ENCODE results near the gene STXBP6. TPM values are rescaled to one million over a fixed set of nuclear protein-coding genes. Genes with fewer than 3 reads are reported as not detected.

Gene STXBP6
- total and polyA plus RNA-seq, 2 of the 13 experiments (the other 11 are each of a cell fraction or from before 2014, with no cell fraction given) = 35.3 to 42.8 TPM

DNA sequence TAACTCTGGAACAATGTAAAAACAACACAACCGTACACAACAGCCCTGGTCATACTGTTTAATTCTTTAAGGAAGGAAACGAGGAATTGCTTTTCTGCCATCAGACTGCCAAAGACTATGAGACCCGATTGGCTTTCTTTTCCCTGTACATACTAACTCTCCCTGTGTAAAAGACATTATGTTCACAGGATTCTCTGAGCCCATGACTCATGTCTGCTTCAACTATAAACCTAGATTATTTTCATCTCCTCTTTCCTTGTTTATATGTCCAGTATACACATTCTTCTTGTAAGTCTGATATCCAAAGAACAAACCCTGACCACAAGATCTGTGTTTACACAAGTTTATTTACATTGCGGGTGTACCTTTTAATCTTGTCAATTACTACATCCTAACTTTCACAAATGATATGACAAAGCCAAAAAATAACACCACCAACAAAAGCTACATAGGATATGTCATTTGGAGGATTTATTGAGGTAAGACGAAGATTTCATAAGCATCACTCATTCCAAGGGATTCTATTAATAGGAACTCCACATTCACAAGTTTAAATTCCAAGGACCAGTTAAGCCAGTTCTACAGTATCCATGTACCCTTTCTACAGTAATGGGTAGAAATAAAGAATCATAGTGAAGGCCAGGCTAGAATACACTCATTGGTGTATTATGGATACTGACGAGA, 67.3 kb downstream of the STXBP6 start (continued):
- no peak for TF ChIP-seq ZNF569 (CRISPR knock-in tag; IDR thresholded peaks at IDR 0.05; ENCODE audit: borderline replicate concordance)
- TF ChIP-seq ZNF234 (CRISPR knock-in tag; conservative IDR thresholded peaks at IDR 0.05) = no peak
- TF ChIP-seq ZNF775 (CRISPR knock-in tag; IDR thresholded peaks at IDR 0.05; ENCODE audit: borderline replicate concordance) = no peak
- no peak for TF ChIP-seq ZNF224 (CRISPR knock-in tag; IDR thresholded peaks at IDR 0.05)
- TF ChIP-seq GTF3A (CRISPR knock-in tag; conservative IDR thresholded peaks at IDR 0.05) = no peak
- no peak for TF ChIP-seq ERF (CRISPR knock-in tag; IDR thresholded peaks at IDR 0.05)
- TF ChIP-seq ZSCAN20 (CRISPR knock-in tag; IDR thresholded peaks at IDR 0.05; ENCODE audit: borderline replicate concordance) = no peak
- no peak for TF ChIP-seq PHF21A (CRISPR knock-in tag; IDR thresholded peaks at IDR 0.05)
- no peak for TF ChIP-seq NFE2L2 (IDR thresholded peaks at IDR 0.05; ENCODE audit: low read length)
- TF ChIP-seq, protein P1, sequence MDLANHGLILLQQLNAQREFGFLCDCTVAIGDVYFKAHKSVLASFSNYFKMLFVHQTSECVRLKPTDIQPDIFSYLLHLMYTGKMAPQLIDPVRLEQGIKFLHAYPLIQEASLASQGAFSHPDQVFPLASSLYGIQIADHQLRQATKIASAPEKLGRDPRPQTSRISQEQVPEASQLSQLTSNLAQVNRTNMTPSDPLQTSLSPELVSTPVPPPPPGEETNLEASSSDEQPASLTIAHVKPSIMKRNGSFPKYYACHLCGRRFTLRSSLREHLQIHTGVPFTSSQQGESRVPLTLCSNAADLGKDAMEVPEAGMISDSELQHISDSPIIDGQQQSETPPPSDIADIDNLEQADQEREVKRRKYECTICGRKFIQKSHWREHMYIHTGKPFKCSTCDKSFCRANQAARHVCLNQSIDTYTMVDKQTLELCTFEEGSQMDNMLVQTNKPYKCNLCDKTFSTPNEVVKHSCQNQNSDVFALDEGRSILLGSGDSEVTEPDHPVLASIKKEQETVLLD (CRISPR knock-in tag; IDR thresholded peaks at IDR 0.05; ENCODE audit: low read depth) = no peak
- TF ChIP-seq ZNF776 (CRISPR knock-in tag; IDR thresholded peaks at IDR 0.05) = no peak
- TF ChIP-seq SOX5 (CRISPR knock-in tag; IDR thresholded peaks at IDR 0.05; ENCODE audit: borderline replicate concordance) = peak; percentile 90
- no peak for TF ChIP-seq ZNF205 (CRISPR knock-in tag; IDR thresholded peaks at IDR 0.05)
- TF ChIP-seq, protein P2, sequence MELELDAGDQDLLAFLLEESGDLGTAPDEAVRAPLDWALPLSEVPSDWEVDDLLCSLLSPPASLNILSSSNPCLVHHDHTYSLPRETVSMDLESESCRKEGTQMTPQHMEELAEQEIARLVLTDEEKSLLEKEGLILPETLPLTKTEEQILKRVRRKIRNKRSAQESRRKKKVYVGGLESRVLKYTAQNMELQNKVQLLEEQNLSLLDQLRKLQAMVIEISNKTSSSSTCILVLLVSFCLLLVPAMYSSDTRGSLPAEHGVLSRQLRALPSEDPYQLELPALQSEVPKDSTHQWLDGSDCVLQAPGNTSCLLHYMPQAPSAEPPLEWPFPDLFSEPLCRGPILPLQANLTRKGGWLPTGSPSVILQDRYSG (CRISPR knock-in tag; IDR thresholded peaks at IDR 0.05) = no peak
- no peak for TF ChIP-seq ZNF501 (CRISPR knock-in tag; IDR thresholded peaks at IDR 0.05)
- TF ChIP-seq, protein P3, sequence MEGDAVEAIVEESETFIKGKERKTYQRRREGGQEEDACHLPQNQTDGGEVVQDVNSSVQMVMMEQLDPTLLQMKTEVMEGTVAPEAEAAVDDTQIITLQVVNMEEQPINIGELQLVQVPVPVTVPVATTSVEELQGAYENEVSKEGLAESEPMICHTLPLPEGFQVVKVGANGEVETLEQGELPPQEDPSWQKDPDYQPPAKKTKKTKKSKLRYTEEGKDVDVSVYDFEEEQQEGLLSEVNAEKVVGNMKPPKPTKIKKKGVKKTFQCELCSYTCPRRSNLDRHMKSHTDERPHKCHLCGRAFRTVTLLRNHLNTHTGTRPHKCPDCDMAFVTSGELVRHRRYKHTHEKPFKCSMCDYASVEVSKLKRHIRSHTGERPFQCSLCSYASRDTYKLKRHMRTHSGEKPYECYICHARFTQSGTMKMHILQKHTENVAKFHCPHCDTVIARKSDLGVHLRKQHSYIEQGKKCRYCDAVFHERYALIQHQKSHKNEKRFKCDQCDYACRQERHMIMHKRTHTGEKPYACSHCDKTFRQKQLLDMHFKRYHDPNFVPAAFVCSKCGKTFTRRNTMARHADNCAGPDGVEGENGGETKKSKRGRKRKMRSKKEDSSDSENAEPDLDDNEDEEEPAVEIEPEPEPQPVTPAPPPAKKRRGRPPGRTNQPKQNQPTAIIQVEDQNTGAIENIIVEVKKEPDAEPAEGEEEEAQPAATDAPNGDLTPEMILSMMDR (CRISPR knock-in tag; IDR thresholded peaks at IDR 0.05) = no peak
- TF ChIP-seq ZSCAN12 (CRISPR knock-in tag; IDR thresholded peaks at IDR 0.05) = no peak
- no peak; the same call in 1 of the 2 replicates for TF ChIP-seq ZMYM4 (CRISPR knock-in tag; IDR thresholded peaks at IDR 0.05)
- TF ChIP-seq MYNN (CRISPR knock-in tag; IDR thresholded peaks at IDR 0.05; ENCODE audit: low read depth) = no peak
- TF ChIP-seq NR1H2 (CRISPR knock-in tag; IDR thresholded peaks at IDR 0.05; ENCODE audit: borderline replicate concordance, low read depth) = no peak
- 0 out of 2 replicates have a peak, but pooled peaks have one; percentile 20 for TF ChIP-seq ZNF331 (CRISPR knock-in tag; IDR thresholded peaks at IDR 0.05)
- TF ChIP-seq POLR2AphosphoS5 (IDR thresholded peaks at IDR 0.05; ENCODE audit: low read depth, low read length) = no peak
- TF ChIP-seq ZNF703 (CRISPR knock-in tag; IDR thresholded peaks at IDR 0.05; ENCODE audit: borderline replicate concordance) = no peak
- TF ChIP-seq, protein P4, sequence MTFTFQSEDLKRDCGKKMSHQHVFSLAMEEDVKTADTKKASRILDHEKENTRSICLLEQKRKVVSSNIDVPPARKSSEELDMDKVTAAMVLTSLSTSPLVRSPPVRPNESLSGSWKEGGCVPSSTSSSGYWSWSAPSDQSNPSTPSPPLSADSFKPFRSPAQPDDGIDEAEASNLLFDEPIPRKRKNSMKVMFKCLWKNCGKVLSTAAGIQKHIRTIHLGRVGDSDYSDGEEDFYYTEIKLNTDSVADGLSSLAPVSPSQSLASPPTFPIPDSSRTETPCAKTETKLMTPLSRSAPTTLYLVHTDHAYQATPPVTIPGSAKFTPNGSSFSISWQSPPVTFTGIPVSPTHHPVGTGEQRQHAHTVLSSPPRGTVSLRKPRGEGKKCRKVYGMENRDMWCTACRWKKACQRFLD (CRISPR knock-in tag; IDR thresholded peaks at IDR 0.05; ENCODE audit: borderline replicate concordance) = no peak
- no peak for TF ChIP-seq CAMTA2 (CRISPR knock-in tag; IDR thresholded peaks at IDR 0.05; ENCODE audit: borderline replicate concordance)
- TF ChIP-seq, protein P5, sequence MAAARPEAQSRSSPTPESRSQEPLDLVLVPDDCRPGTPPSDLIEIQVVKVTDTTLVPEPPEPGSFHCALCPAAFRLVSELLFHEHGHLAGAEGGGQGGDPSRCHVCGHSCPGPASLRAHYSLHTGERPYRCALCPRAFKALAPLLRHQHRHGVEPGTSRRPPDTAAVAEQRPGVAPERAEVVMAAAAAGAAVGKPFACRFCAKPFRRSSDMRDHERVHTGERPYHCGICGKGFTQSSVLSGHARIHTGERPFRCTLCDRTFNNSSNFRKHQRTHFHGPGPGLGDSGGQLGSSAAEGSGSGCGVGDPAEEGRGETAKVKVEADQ (CRISPR knock-in tag; IDR thresholded peaks at IDR 0.05; ENCODE audit: borderline replicate concordance) = no peak

Measured in HepG2 (cell line).